ENCODE data around the gene SEC23B.

DNA sequence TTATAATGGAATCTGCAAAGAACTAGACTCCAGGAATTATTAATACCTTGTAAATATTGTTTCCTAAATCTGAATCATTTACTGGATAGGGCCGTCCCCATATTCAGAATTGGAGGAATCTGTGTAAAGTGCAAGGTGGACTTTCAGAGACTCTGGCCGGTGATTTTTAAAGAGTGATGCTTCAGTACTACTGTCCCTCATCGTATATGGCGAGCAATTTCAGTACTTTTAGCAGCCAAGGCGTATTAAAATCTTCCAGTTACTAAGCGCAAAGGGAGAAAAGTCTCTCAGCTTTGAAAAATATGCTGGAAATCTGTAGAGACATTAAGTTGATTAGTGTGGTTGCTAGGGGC is 60.0 kb downstream of the SEC23B start:
- TF ChIP-seq, protein P1, sequence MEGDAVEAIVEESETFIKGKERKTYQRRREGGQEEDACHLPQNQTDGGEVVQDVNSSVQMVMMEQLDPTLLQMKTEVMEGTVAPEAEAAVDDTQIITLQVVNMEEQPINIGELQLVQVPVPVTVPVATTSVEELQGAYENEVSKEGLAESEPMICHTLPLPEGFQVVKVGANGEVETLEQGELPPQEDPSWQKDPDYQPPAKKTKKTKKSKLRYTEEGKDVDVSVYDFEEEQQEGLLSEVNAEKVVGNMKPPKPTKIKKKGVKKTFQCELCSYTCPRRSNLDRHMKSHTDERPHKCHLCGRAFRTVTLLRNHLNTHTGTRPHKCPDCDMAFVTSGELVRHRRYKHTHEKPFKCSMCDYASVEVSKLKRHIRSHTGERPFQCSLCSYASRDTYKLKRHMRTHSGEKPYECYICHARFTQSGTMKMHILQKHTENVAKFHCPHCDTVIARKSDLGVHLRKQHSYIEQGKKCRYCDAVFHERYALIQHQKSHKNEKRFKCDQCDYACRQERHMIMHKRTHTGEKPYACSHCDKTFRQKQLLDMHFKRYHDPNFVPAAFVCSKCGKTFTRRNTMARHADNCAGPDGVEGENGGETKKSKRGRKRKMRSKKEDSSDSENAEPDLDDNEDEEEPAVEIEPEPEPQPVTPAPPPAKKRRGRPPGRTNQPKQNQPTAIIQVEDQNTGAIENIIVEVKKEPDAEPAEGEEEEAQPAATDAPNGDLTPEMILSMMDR (conservative IDR thresholded peaks at IDR 0.05; ENCODE audit: low read length), result no peak
- TF ChIP-seq EZH2phosphoT487 (IDR thresholded peaks at IDR 0.05; ENCODE audit: borderline replicate concordance, low read depth, low read length), result no peak
